NCI-H226 (cell line): ENCODE measurements around the gene KRTAP5-9.
"Not testable (repeated sequence)": the region's sequence is repeated elsewhere in the genome, so short reads cannot be mapped to it uniquely, and the experiment has no call there.

Source experiments
- DNase-seq: peaks from one replicate; pipeline ENCODE4 v3.0.0-alpha.2; 2015

The KRTAP5-9 gene

GRCh38 chr11:71534711-71535608 lies 13.3 kb upstream of the KRTAP5-9 start:
- not testable (repeated sequence) for DNase-seq

GRCh38 chr11:71535825-71536224 lies 12.4 kb upstream of the KRTAP5-9 start:
- DNase-seq, result no peak

- DNase-seq, result no peak
These were observed 10.7 kb upstream of the KRTAP5-9 start for GRCh38 chr11:71537537-71537936.

- DNase-seq, result not testable (repeated sequence)
These were observed 10.1 kb upstream of the KRTAP5-9 start, which contains the start of gene KRTAP5-8 for GRCh38 chr11:71537977-71538665. Gene KRTAP5-8, plus strand, starts transcription at chr11:71538025. Its CDS starts 31 bp downstream, at chr11:71538056.

GRCh38 chr11:71538666-71538990 lies 9.6 kb upstream of the KRTAP5-9 start:
- DNase-seq, result no peak

- no peak for DNase-seq
These were observed 9.2 kb upstream of the KRTAP5-9 start for GRCh38 chr11:71539017-71539416.

- DNase-seq, result not testable (repeated sequence)
These were observed 8.2 kb upstream of the KRTAP5-9 start for GRCh38 chr11:71539971-71540370.

GRCh38 chr11:71540521-71541304 lies 7.5 kb upstream of the KRTAP5-9 start:
- not testable (repeated sequence) for DNase-seq

GRCh38 chr11:71542382-71542781 lies 5.8 kb upstream of the KRTAP5-9 start:
- no peak for DNase-seq

- DNase-seq, result no peak
These were observed 5.1 kb upstream of the KRTAP5-9 start for GRCh38 chr11:71542879-71543777.

GRCh38 chr11:71543866-71544265 lies 4.4 kb upstream of the KRTAP5-9 start:
- DNase-seq, result no peak

- DNase-seq, result no peak
These were observed 3.5 kb upstream of the KRTAP5-9 start for GRCh38 chr11:71544525-71545214.

- DNase-seq, result no peak
These were observed 2.7 kb upstream of the KRTAP5-9 start for GRCh38 chr11:71545405-71545966.

- no peak for DNase-seq
These were observed 514 bp downstream of the KRTAP5-9 start for GRCh38 chr11:71548716-71549151.

GRCh38 chr11:71551711-71552110 lies 3.5 kb downstream of the KRTAP5-9 start:
- no peak for DNase-seq

- no peak for DNase-seq
These were observed 6.8 kb downstream of the KRTAP5-9 start for GRCh38 chr11:71554996-71555395.

GRCh38 chr11:71555508-71555907 lies 7.3 kb downstream of the KRTAP5-9 start:
- no peak for DNase-seq

GRCh38 chr11:71556018-71556417 lies 7.8 kb downstream of the KRTAP5-9 start:
- DNase-seq, result no peak

- no peak for DNase-seq
These were observed 9.0 kb downstream of the KRTAP5-9 start for GRCh38 chr11:71557257-71557656.

GRCh38 chr11:71558996-71559395 lies 10.8 kb downstream of the KRTAP5-9 start:
- DNase-seq, result no peak

GRCh38 chr11:71562120-71562519 lies 13.9 kb downstream of the KRTAP5-9 start:
- no peak for DNase-seq
